ENCODE results near the gene PTPN14.

The PTPN14 gene

DNA sequence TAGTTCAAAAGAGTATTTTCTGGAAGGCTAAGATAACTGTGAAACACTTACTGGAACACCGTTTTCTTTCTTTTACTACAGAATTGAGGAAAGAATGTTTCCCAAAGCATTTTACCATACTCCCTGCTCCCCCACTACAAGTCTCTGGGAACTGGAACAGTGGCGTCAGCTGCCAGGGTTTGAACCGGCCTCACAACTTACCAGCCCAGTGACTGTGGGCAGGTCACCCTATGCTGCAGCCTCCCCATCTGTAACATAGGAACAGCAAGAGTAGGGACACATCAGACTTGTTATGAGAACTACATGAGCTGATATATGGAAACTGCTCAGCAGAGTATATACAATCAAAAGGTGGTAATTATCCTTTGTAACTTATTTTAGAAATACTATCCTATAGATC is 91.5 kb downstream of the PTPN14 start:
- DNase-seq = no peak
- TF ChIP-seq GATA1 (IDR thresholded peaks at IDR 0.05; ENCODE audit: low read depth, low read length) = no peak

GRCh38 chr1:214458541-214458940 is 92.9 kb downstream of the PTPN14 start:
- TF ChIP-seq GATA1 (IDR thresholded peaks at IDR 0.05; ENCODE audit: low read depth, low read length) (no peak), POLR2A (IDR thresholded peaks at IDR 0.05; ENCODE audit: low read length) (no peak)
- no peak for DNase-seq

DNA sequence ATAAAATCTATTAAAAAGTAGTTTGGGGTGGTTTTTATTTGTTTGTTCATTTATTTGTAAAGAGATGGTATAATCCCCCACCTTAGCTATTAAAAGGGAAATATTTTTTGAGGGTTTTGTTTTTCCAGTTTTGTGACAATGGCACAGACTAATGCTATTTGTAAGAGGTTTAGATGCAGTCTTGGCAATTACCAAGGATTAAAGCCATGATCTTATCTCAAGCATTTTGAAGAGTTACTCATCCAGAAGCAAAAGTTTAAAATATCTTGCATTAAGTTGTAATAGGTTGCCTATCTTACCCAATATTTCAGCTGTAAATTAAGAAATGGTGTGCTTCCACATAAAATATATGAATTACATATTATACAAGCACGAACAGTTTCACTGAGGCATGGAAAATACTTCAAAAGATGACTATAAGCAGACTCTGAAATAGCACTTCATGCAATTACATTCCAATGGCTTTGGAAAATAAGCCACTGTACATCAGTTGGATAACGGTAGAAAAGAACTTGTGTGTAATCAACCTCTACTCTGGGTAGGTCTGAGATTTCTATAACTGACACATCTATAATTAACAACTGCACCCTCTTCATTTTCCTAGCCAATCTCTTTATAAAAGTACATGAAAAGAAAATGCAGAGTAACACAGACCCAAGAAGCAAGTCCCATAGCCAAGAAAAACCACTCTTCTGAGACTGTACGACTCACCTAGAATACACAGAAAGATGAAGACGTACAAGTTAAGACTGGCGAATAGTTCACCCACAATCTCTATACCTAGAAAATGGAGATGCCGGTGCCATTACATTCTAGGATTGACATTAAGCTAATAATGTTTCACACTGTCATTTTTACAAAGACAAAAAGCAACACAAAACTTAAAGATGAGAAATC is 95.2 kb downstream of the PTPN14 start:
- TF ChIP-seq GATA1 (IDR thresholded peaks at IDR 0.05; ENCODE audit: low read depth, low read length) (no peak), POLR2A (IDR thresholded peaks at IDR 0.05; ENCODE audit: low read length) (no peak)
- no peak for DNase-seq

- TF ChIP-seq POLR2A (IDR thresholded peaks at IDR 0.05; ENCODE audit: low read length) = no peak
- no peak for TF ChIP-seq GATA1 (IDR thresholded peaks at IDR 0.05; ENCODE audit: low read depth, low read length)
- DNase-seq = no peak
Observed at GRCh38 chr1:214455479-214455878, 95.9 kb downstream of the PTPN14 start.

DNA sequence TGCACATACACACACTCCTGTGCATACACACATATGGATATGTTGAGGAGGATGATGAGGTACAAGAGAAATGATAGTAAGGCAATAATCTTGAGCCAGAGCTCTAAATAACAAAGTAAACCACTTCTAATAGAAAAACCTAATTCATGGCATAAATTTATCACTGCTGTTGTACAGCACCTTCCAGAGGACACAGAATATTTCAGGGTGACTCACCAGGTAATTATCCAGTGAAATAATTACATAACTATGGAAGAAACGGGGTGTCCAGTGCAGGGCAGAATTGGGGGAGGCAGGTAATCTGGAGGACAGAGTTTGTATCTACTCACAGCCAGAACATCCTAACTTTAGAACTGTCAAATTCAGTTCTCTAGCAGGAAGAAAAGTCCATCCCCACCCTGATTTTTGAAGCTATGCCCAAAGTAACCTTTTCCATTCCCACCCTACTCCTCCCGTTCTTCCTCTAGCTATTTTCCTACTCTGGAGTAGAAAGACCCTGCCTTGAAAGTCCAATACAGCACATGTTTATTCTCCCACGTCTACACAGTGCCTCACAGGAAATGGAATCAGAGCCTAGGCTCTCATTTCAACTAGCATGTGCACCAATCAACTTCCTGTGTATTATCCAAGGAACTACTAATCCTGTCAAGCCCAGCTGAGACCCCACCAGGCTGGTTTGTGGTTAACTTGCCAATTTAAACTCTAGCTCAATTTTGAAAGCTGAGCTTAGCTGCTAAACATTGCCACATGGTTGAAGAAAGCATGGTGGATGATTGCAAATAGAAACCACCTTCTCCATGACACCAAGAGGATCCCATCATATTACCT is 96.6 kb downstream of the PTPN14 start:
- no peak for DNase-seq
- TF ChIP-seq POLR2A (IDR thresholded peaks at IDR 0.05; ENCODE audit: low read length) (no peak), GATA1 (IDR thresholded peaks at IDR 0.05; ENCODE audit: low read depth, low read length) (no peak)

GRCh38 chr1:214453109-214453722 is 98.2 kb downstream of the PTPN14 start:
- TF ChIP-seq POLR2A (IDR thresholded peaks at IDR 0.05; ENCODE audit: low read length) (no peak), GATA1 (IDR thresholded peaks at IDR 0.05; ENCODE audit: low read depth, low read length) (no peak)
- no peak for DNase-seq

GRCh38 chr1:214452152-214452784 is 99.1 kb downstream of the PTPN14 start:
- DNase-seq = no peak

DNA sequence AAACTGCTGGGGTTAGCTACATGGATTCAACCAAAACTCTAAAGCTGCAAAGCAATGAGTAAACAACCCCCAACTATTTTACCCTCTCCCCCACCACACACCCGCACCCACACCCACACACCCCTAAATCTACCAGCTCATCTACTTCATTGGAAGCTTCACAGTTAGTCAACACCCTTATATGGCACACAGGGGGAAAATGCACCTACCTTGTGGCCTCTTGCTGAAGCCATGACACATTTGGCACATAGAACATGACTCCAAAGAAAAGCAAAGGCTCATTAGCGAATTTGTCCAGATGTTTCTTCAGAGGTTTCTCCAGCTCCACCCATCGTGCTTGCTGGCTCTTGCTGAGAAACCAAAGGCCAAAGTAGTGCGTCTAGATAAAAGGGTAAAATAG is 99.8 kb downstream of the PTPN14 start:
- TF ChIP-seq GATA1 (IDR thresholded peaks at IDR 0.05; ENCODE audit: low read depth, low read length) (no peak), POLR2A (IDR thresholded peaks at IDR 0.05; ENCODE audit: low read length) (no peak)
- no peak for DNase-seq

More at GRCh38 chr1:214452152-214452784, 99.1 kb downstream of the PTPN14 start:
- TF ChIP-seq GATA1 (IDR thresholded peaks at IDR 0.05; ENCODE audit: low read depth, low read length) (no peak), POLR2A (IDR thresholded peaks at IDR 0.05; ENCODE audit: low read length) (no peak)

GRCh38 chr1:214449371-214449770 is 102.0 kb downstream of the PTPN14 start:
- TF ChIP-seq GATA1 (IDR thresholded peaks at IDR 0.05; ENCODE audit: low read depth, low read length) = no peak
- DNase-seq = no peak

- TF ChIP-seq GATA1 (IDR thresholded peaks at IDR 0.05; ENCODE audit: low read depth, low read length) = no peak
- DNase-seq = peak; percentile 27 to 54
Observed at GRCh38 chr1:214448536-214448935, 102.9 kb downstream of the PTPN14 start.

- no peak for TF ChIP-seq GATA1 (IDR thresholded peaks at IDR 0.05; ENCODE audit: low read depth, low read length)
- TF ChIP-seq POLR2A (IDR thresholded peaks at IDR 0.05; ENCODE audit: low read length) = no peak
- no peak for DNase-seq
Observed at GRCh38 chr1:214447557-214447871, 103.9 kb downstream of the PTPN14 start.

DNA sequence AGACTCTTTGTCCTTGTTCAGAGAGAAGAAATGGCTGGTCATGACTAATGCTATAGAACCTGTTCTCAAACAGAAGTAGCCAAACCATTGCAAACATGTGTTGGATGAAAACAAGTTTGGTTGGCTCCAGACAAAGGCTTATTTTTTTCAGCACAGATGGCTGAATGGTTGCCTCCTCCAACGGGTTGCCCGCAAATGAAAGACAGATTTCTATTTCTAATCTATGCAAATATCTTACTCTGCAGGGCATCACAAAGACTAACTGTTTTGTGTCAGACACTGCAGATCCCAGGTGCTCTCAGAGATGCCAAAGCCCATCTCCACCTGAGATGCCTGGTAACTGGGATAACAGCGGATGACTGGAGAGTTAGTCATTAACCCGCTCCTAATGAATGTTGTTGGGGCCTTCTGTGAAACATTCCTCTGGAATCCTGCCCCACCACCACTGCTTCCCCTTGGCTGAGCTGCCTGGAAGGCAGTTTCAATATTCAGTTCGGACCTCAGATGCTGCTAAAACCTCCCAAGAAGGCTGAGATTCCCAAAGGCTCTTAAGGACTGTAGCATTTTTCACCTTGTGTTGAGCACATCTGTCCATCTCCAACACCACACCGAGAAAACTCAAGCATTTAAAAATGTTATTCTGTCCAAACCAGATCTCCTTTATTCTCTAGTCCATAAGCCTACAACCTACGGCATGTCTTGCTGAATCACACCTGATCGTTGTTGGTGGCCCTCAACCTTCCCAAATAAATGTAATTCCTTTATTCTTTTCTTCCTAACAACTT is 104.4 kb downstream of the PTPN14 start:
- DNase-seq = no peak
- TF ChIP-seq GATA1 (IDR thresholded peaks at IDR 0.05; ENCODE audit: low read depth, low read length) (no peak), POLR2A (IDR thresholded peaks at IDR 0.05; ENCODE audit: low read length) (no peak)
